ENCODE results near the gene SFTPB. TPM values are rescaled to one million over a fixed set of nuclear protein-coding genes. Genes with fewer than 3 reads are reported as not detected.
A peak's percentile ranks its signal among the peaks of the same experiment; 100 is the strongest.

Gene SFTPB
- total RNA-seq, 2 donors from 2014 or later: 0.15 TPM; not detected in 1

DNA sequence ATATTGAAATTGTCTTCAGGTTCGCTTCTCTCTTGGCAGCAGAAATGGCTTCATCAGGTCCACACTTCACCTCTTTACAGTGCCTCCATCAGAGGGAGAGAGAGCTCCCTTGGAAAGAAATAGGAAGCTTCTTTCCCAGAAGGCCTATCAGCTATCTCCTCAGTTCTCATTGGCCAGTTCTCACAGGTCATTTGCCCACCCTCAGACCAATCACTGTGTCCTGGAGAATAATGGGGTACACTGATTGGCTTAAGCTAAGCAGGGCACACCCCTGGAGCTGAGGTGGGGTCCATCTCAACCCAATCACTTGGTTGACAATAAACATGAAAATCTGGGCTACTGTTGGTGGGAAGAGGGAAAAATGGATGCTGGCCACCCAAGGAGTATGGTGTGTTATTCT is 31.3 kb upstream of the SFTPB start:
- TF ChIP-seq, protein P1, sequence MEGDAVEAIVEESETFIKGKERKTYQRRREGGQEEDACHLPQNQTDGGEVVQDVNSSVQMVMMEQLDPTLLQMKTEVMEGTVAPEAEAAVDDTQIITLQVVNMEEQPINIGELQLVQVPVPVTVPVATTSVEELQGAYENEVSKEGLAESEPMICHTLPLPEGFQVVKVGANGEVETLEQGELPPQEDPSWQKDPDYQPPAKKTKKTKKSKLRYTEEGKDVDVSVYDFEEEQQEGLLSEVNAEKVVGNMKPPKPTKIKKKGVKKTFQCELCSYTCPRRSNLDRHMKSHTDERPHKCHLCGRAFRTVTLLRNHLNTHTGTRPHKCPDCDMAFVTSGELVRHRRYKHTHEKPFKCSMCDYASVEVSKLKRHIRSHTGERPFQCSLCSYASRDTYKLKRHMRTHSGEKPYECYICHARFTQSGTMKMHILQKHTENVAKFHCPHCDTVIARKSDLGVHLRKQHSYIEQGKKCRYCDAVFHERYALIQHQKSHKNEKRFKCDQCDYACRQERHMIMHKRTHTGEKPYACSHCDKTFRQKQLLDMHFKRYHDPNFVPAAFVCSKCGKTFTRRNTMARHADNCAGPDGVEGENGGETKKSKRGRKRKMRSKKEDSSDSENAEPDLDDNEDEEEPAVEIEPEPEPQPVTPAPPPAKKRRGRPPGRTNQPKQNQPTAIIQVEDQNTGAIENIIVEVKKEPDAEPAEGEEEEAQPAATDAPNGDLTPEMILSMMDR (IDR thresholded peaks at IDR 0.05): no peak
- no peak overlapping the region for H3K4me3 ChIP-seq
- H3K36me3 ChIP-seq: no peaks in the 10 kb centered on the region
- no peak overlapping the region for H3K27ac ChIP-seq
- H3K4me1 ChIP-seq: no peaks in the 10 kb centered on the region
- peak; percentile 40 for DNase-seq (ENCODE audit: low spot score)
- H3K9me3 ChIP-seq: no peaks in the 10 kb centered on the region
- no peaks in the 10 kb centered on the region for H3K27me3 ChIP-seq

- no peaks in the 10 kb centered on the region for H3K27me3 ChIP-seq
- no peaks in the 10 kb centered on the region for H3K9me3 ChIP-seq
- TF ChIP-seq, protein P1 (IDR thresholded peaks at IDR 0.05): no peak
- H3K4me3 ChIP-seq: no peak overlapping the region
- no peak overlapping the region for H3K27ac ChIP-seq
- no peaks in the 10 kb centered on the region for H3K4me1 ChIP-seq
- H3K36me3 ChIP-seq: no peaks in the 10 kb centered on the region
- DNase-seq (ENCODE audit: low spot score): no peak
Measured at GRCh38 chr2:85698880-85699254, 30.9 kb upstream of the SFTPB start.

GRCh38 chr2:85698184-85698879 is 30.3 kb upstream of the SFTPB start:
- peak; percentile 56 for DNase-seq (ENCODE audit: low spot score)
- H3K27me3 ChIP-seq: no peaks in the 10 kb centered on the region
- TF ChIP-seq, protein P1 (IDR thresholded peaks at IDR 0.05): no peak
- H3K9me3 ChIP-seq: no peaks in the 10 kb centered on the region
- H3K4me3 ChIP-seq: no peak overlapping the region
- H3K27ac ChIP-seq: no peak overlapping the region
- H3K4me1 ChIP-seq: no peaks in the 10 kb centered on the region
- H3K36me3 ChIP-seq: no peaks in the 10 kb centered on the region

GRCh38 chr2:85697716-85698115 is 29.7 kb upstream of the SFTPB start:
- Histone ChIP-seq H3K4me3 (no peak overlapping the region), H3K9me3 (no peaks in the 10 kb centered on the region), H3K4me1 (no peaks in the 10 kb centered on the region), H3K27me3 (no peaks in the 10 kb centered on the region), H3K36me3 (no peaks in the 10 kb centered on the region), H3K27ac (no peak overlapping the region)
- no peak for DNase-seq (ENCODE audit: low spot score)
- TF ChIP-seq, protein P1 (IDR thresholded peaks at IDR 0.05): no peak

DNA sequence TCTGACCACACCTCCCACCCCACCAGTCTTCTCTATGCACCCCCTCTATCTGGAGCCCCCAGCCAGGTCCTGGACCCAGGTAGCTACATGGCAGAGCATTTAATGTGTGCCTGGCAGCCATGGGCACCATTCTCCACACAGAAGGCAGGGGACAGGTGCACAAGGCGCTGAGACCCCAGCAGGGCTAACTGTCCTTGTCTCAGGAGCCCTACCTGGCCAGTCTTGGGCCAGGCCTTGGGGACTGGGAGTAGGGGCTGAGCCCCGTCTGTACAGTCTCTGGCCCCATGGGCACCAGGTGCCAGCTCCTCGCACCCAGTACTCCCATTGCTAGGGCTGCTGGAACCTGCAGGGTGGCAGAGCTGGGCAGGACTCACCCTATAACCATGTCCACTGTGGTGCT is 29.1 kb upstream of the SFTPB start:
- no peak overlapping the region for H3K4me3 ChIP-seq
- no peaks in the 10 kb centered on the region for H3K27me3 ChIP-seq

More for the DNA sequence above, 29.1 kb upstream of the SFTPB start:
- DNase-seq (ENCODE audit: low spot score): peak; percentile 32
- H3K36me3 ChIP-seq: no peaks in the 10 kb centered on the region
- no peak overlapping the region for H3K27ac ChIP-seq
- H3K4me1 ChIP-seq: no peaks in the 10 kb centered on the region
- no peaks in the 10 kb centered on the region for H3K9me3 ChIP-seq
- TF ChIP-seq, protein P1 (IDR thresholded peaks at IDR 0.05): no peak
